Measurements from ENCODE around the gene PSMD11. TPM values are rescaled to one million over a fixed set of nuclear protein-coding genes. Genes with fewer than 3 reads are reported as not detected.
"Not testable (repeated sequence)": the region's sequence is repeated elsewhere in the genome, so short reads cannot be mapped to it uniquely, and the experiment has no call there.

PSMD11 gene
- 6.3 TPM for total RNA-seq

- peak; percentile 83 to 95 (median 95) for TF ChIP-seq CTCF (IDR thresholded peaks at IDR 0.05)
- H3K27me3 ChIP-seq, result no peaks in the 10 kb centered on the region
- peaks cover 9 to 10% of the 10 kb centered on the region in 2 donors for H3K4me1 ChIP-seq
- H3K27ac ChIP-seq, result peak within 1 kb of the TSS; percentile 81 to 83
- intact Hi-C loops (cut with DNase I), result no loop called here
- peaks cover 13 to 14% of the 10 kb centered on the region in 2 donors for H3K36me3 ChIP-seq
- no peaks in the 10 kb centered on the region for H3K9me3 ChIP-seq
- peak; percentile 93 to 99 for DNase-seq (ENCODE audit: low spot score in 2 of 2)
- H3K4me3 ChIP-seq, result peak within 1 kb of the TSS; percentile 94 to 99
These were observed at the start of gene PSMD11 for GRCh38 chr17:32444301-32445073. Gene PSMD11, plus strand, starts transcription at chr17:32444510. Its CDS starts 14 bp downstream, at chr17:32444524.

GRCh38 chr17:32396343-32396742, 48.0 kb upstream of the PSMD11 start:
- TF ChIP-seq CTCF (IDR thresholded peaks at IDR 0.05), result no peak
- no peak overlapping the region for H3K27ac ChIP-seq
- intact Hi-C loops (cut with DNase I), result no loop called here
- H3K4me3 ChIP-seq, result no peak overlapping the region
- H3K4me1 ChIP-seq, result no peaks in the 10 kb centered on the region
- DNase-seq (ENCODE audit: low spot score in 2 of 2), result no peak
- no peaks in the 10 kb centered on the region for H3K27me3 ChIP-seq
- H3K9me3 ChIP-seq, result no peaks in the 10 kb centered on the region
- no peaks in the 10 kb centered on the region for H3K36me3 ChIP-seq

GRCh38 chr17:32398946-32399345, 45.4 kb upstream of the PSMD11 start:
- Histone ChIP-seq H3K27ac (no peak overlapping the region), H3K36me3 (no peaks in the 10 kb centered on the region), H3K4me3 (no peak overlapping the region), H3K9me3 (no peaks in the 10 kb centered on the region), H3K27me3 (no peaks in the 10 kb centered on the region), H3K4me1 (no peaks in the 10 kb centered on the region)
- intact Hi-C loops (cut with DNase I), result no loop called here
- DNase-seq (ENCODE audit: low spot score in 2 of 2), result no peak
- no peak for TF ChIP-seq CTCF (IDR thresholded peaks at IDR 0.05)

GRCh38 chr17:32410085-32410484, 34.2 kb upstream of the PSMD11 start:
- H3K4me3 ChIP-seq; H3K27me3 ChIP-seq; intact Hi-C loops (cut with DNase I); H3K27ac ChIP-seq; H3K4me1 ChIP-seq; H3K9me3 ChIP-seq; DNase-seq (ENCODE audit: low spot score in 2 of 2): not testable (repeated sequence)
- H3K36me3 ChIP-seq, result peaks cover 0 to 17% of the 10 kb centered on the region in 2 donors

GRCh38 chr17:32426894-32427293, 17.4 kb upstream of the PSMD11 start:
- Histone ChIP-seq H3K27me3 (no peaks in the 10 kb centered on the region), H3K4me1 (no peaks in the 10 kb centered on the region), H3K36me3 (peaks cover 3 to 5% of the 10 kb centered on the region in 2 donors), H3K4me3 (no peak overlapping the region), H3K27ac (no peak overlapping the region), H3K9me3 (no peaks in the 10 kb centered on the region)
- intact Hi-C loops (cut with DNase I), result no loop called here
- TF ChIP-seq CTCF (IDR thresholded peaks at IDR 0.05), result no peak
- DNase-seq (ENCODE audit: low spot score in 2 of 2), result no peak

- Histone ChIP-seq H3K9me3 (no peaks in the 10 kb centered on the region), H3K4me3 (no peak overlapping the region), H3K27me3 (no peaks in the 10 kb centered on the region), H3K36me3 (peaks cover 3 to 5% of the 10 kb centered on the region in 2 donors), H3K27ac (no peak overlapping the region), H3K4me1 (no peaks in the 10 kb centered on the region)
- no peak for TF ChIP-seq CTCF (IDR thresholded peaks at IDR 0.05)
- intact Hi-C loops (cut with DNase I), result no loop called here
- DNase-seq (ENCODE audit: low spot score in 2 of 2), result no peak
These were observed 14.7 kb upstream of the PSMD11 start for GRCh38 chr17:32429598-32429997.

All from ascending aorta (tissue), 2 donors.